Osteoblast (primary cell): ENCODE results near the gene PARD6G. TPM values are rescaled to one million over a fixed set of nuclear protein-coding genes. Genes with fewer than 3 reads are reported as not detected.

Experiments used
- DNase-seq: peaks from one replicate; pipeline ENCODE4 v3.0.0; 2011; ENCODE audit warnings: low spot score, mixed read lengths; ENCODE audit not compliant: insufficient read length; ENCODE audit errors: missing footprints
- H2AFZ ChIP-seq: 2 replicates; pipeline ENCODE4 v1.6.0; 2011; ENCODE audit warnings: mild to moderate bottlenecking, low read length
- H3K27ac ChIP-seq: 2 replicates; pipeline ENCODE4 v1.5.1; 2011; ENCODE audit warnings: mild to moderate bottlenecking, low read depth, low read length, moderate library complexity
- H3K27me3 ChIP-seq: 2 replicates; pipeline ENCODE4 v1.6.0; 2012; ENCODE audit warnings: mild to moderate bottlenecking, control low read depth, inconsistent platforms, low read length, moderate library complexity; ENCODE audit not compliant: insufficient read depth
- H3K36me3 ChIP-seq: 2 replicates; pipeline ENCODE4 v1.5.1; 2011; ENCODE audit warnings: mild to moderate bottlenecking, low read length, control low read depth, moderate library complexity; ENCODE audit not compliant: insufficient read depth
- H3K4me1 ChIP-seq: 2 replicates; pipeline ENCODE4 v1.5.1; 2011; ENCODE audit warnings: mild to moderate bottlenecking, low read length, control low read depth, moderate library complexity; ENCODE audit not compliant: insufficient read depth
- H3K4me2 ChIP-seq: 2 replicates; pipeline ENCODE4 v1.6.0; 2011; ENCODE audit warnings: mild to moderate bottlenecking, low read length; ENCODE audit not compliant: insufficient read depth
- H3K4me3 ChIP-seq: fragments of 200-600 bp; sonication (generic); 3 replicates; pipeline ENCODE4 v1.5.1; 2012; ENCODE audit warnings: mild to moderate bottlenecking, low read length, inconsistent platforms; ENCODE audit not compliant: insufficient read depth
- H3K79me2 ChIP-seq: 2 replicates; pipeline ENCODE4 v1.6.0; 2012; ENCODE audit warnings: mild to moderate bottlenecking, low read length, control low read depth, inconsistent platforms; ENCODE audit not compliant: insufficient read depth
- H3K9me3 ChIP-seq: 2 replicates; pipeline ENCODE4 v1.5.1; 2011; ENCODE audit warnings: low read depth, low read length, control low read depth
- H4K20me1 ChIP-seq: 2 replicates; pipeline ENCODE4 v1.6.0; 2012; ENCODE audit warnings: mild to moderate bottlenecking, low read length, control low read depth; ENCODE audit not compliant: insufficient read depth
- CTCF ChIP-seq: IDR thresholded peaks from 2 replicates; pipeline ENCODE4 v1.5.1; 2011; ENCODE audit warnings: mild to moderate bottlenecking, low read depth, low read length, moderate library complexity; ENCODE audit errors: extremely low read depth
- total RNA-seq: library from RNA; depleted of rRNA; stranded (reverse); fragments of >200 nt; gene quantifications from 2 replicates; pipeline ENCODE4 v1.2.3, GENCODE V29; 2012

Gene PARD6G
- total RNA-seq, 1 donor: 2.2 TPM

- H3K27ac ChIP-seq: no peak overlapping the region
- H3K4me3 ChIP-seq: no peak overlapping the region
- H3K79me2 ChIP-seq: peaks cover 95% of the 10 kb centered on the region
- DNase-seq: no peak
- H3K9me3 ChIP-seq: no peaks in the 10 kb centered on the region
- H3K27me3 ChIP-seq: no peaks in the 10 kb centered on the region
- no peak for TF ChIP-seq CTCF
- no peak overlapping the region for H2AFZ ChIP-seq
- no peak overlapping the region for H3K4me2 ChIP-seq
- peaks cover 7% of the 10 kb centered on the region for H3K36me3 ChIP-seq
- no peaks in the 10 kb centered on the region for H3K4me1 ChIP-seq
- H4K20me1 ChIP-seq: peaks cover 37% of the 10 kb centered on the region
These were observed 119.7 kb downstream of the PARD6G start for GRCh38 chr18:80127635-80128034.

- Histone ChIP-seq H2AFZ (no peak overlapping the region), H4K20me1 (peaks cover 37% of the 10 kb centered on the region), H3K9me3 (no peaks in the 10 kb centered on the region), H3K27ac (no peak overlapping the region), H3K4me1 (no peaks in the 10 kb centered on the region), H3K27me3 (no peaks in the 10 kb centered on the region), H3K36me3 (peaks cover 7% of the 10 kb centered on the region), H3K79me2 (peaks cover 95% of the 10 kb centered on the region), H3K4me2 (no peak overlapping the region), H3K4me3 (no peak overlapping the region)
- TF ChIP-seq CTCF: no peak
- no peak for DNase-seq
These were observed 120.5 kb downstream of the PARD6G start for GRCh38 chr18:80126797-80127196.

- peaks cover 96% of the 10 kb centered on the region for H3K79me2 ChIP-seq
- H3K4me3 ChIP-seq: no peak overlapping the region
- no peak for DNase-seq
- no peaks in the 10 kb centered on the region for H3K9me3 ChIP-seq
- no peak for TF ChIP-seq CTCF
- no peak overlapping the region for H3K4me2 ChIP-seq
- H3K4me1 ChIP-seq: no peaks in the 10 kb centered on the region
- H3K27me3 ChIP-seq: no peaks in the 10 kb centered on the region
- peaks cover 17% of the 10 kb centered on the region for H3K36me3 ChIP-seq
- H3K27ac ChIP-seq: no peak overlapping the region
- H4K20me1 ChIP-seq: peaks cover 27% of the 10 kb centered on the region
- no peak overlapping the region for H2AFZ ChIP-seq
These were observed 123.2 kb downstream of the PARD6G start for GRCh38 chr18:80124131-80124530.

GRCh38 chr18:80120932-80121331 lies 126.4 kb downstream of the PARD6G start:
- H2AFZ ChIP-seq: no peak overlapping the region
- no peak for TF ChIP-seq CTCF
- no peaks in the 10 kb centered on the region for H3K27me3 ChIP-seq
- no peak overlapping the region for H3K4me3 ChIP-seq
- no peak for DNase-seq
- no peak overlapping the region for H3K4me2 ChIP-seq
- peaks cover 94% of the 10 kb centered on the region for H3K79me2 ChIP-seq
- no peaks in the 10 kb centered on the region for H3K9me3 ChIP-seq
- no peak overlapping the region for H3K27ac ChIP-seq
- H4K20me1 ChIP-seq: peaks cover 30% of the 10 kb centered on the region
- no peaks in the 10 kb centered on the region for H3K4me1 ChIP-seq
- H3K36me3 ChIP-seq: peaks cover 28% of the 10 kb centered on the region
